ENCODE data around the gene UBALD2. TPM values are rescaled to one million over a fixed set of nuclear protein-coding genes. Genes with fewer than 3 reads are reported as not detected.
A peak's percentile ranks its signal among the peaks of the same experiment; 100 is the strongest.
"Not testable (repeated sequence)": the region's sequence is repeated elsewhere in the genome, so short reads cannot be mapped to it uniquely, and the experiment has no call there.

The UBALD2 gene
- 8.2 TPM for total RNA-seq (ENCODE audit: insufficient read depth, low replicate concordance)

GRCh38 chr17:76264755-76265623, at the start of gene UBALD2:
TSS of gene UBALD2 (plus strand) at chr17:76265348. CDS start at chr17:76265506, 158 bp downstream.
- peak; percentile 100 for DNase-seq (ENCODE audit: low spot score)

GRCh38 chr17:76217081-76217480, 48.1 kb upstream of the UBALD2 start:
- DNase-seq (ENCODE audit: low spot score) = no peak

- no peak for DNase-seq (ENCODE audit: low spot score)
These were observed 45.3 kb upstream of the UBALD2 start for GRCh38 chr17:76219670-76220383.

- DNase-seq (ENCODE audit: low spot score) = no peak
These were observed 41.3 kb upstream of the UBALD2 start for GRCh38 chr17:76223802-76224201.

- DNase-seq (ENCODE audit: low spot score) = not testable (repeated sequence)
These were observed 39.6 kb upstream of the UBALD2 start for GRCh38 chr17:76225373-76226086.

- not testable (repeated sequence) for DNase-seq (ENCODE audit: low spot score)
These were observed 38.4 kb upstream of the UBALD2 start for GRCh38 chr17:76226749-76227148.

GRCh38 chr17:76232342-76232741, 32.8 kb upstream of the UBALD2 start:
- peak; percentile 39 for DNase-seq (ENCODE audit: low spot score)

- DNase-seq (ENCODE audit: low spot score) = no peak
These were observed 31.4 kb upstream of the UBALD2 start for GRCh38 chr17:76233588-76234353.

- DNase-seq (ENCODE audit: low spot score) = no peak
These were observed 30.8 kb upstream of the UBALD2 start for GRCh38 chr17:76234354-76234679.

- DNase-seq (ENCODE audit: low spot score) = no peak
These were observed 29.3 kb upstream of the UBALD2 start for GRCh38 chr17:76235883-76236282.

GRCh38 chr17:76236603-76237002, 28.5 kb upstream of the UBALD2 start:
- DNase-seq (ENCODE audit: low spot score) = no peak

GRCh38 chr17:76237859-76238313, 27.3 kb upstream of the UBALD2 start:
- no peak for DNase-seq (ENCODE audit: low spot score)

GRCh38 chr17:76238847-76239537, 26.2 kb upstream of the UBALD2 start:
- DNase-seq (ENCODE audit: low spot score) = no peak

GRCh38 chr17:76239538-76240274, 25.4 kb upstream of the UBALD2 start:
- DNase-seq (ENCODE audit: low spot score) = no peak

GRCh38 chr17:76240461-76241203, 24.5 kb upstream of the UBALD2 start, which contains the start of gene RNF157:
TSS of gene RNF157 (minus strand) at chr17:76240493. CDS start at chr17:76240240, 253 bp downstream.
- no peak for DNase-seq (ENCODE audit: low spot score)

- DNase-seq (ENCODE audit: low spot score) = no peak
These were observed 24.0 kb upstream of the UBALD2 start for GRCh38 chr17:76241204-76241538.

GRCh38 chr17:76241691-76242255, 23.4 kb upstream of the UBALD2 start:
- DNase-seq (ENCODE audit: low spot score) = no peak

- DNase-seq (ENCODE audit: low spot score) = no peak
These were observed 21.1 kb upstream of the UBALD2 start for GRCh38 chr17:76243826-76244679.

Measured in umbilical cord (tissue), 2 donors.